ENCODE data around the gene SPDYE4.

GRCh38 chr17:8711291-8711690, 47.1 kb downstream of the SPDYE4 start:
- TF ChIP-seq POLR2A (IDR thresholded peaks at IDR 0.05) (no peak), CTCF (IDR thresholded peaks at IDR 0.05) (no peak), POLR2AphosphoS5 (IDR thresholded peaks at IDR 0.05) (no peak)

All from prostate gland (tissue), 2 donors.